ENCODE results near the gene RPAP3.

DNA sequence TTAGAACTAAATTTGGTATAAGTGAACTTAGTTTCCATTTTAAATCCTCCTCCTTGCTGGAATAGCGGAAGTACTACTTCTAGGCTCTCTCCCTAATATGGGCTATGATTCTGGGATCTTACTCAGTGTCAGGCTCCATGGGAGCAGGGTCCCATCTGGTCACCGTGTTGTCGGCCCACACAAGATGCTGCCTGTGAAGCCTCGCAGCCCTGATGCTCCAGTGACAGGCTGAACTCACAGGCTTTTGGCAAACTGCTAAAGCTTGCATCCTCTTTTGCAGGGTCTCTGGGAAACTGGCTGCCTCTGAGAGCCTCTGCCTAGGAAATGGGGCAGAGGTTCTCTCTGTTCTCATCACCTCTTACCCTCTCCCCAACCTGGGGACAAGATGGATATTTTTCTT lies 88.4 kb downstream of the RPAP3 start:
- TF ChIP-seq, protein P1, sequence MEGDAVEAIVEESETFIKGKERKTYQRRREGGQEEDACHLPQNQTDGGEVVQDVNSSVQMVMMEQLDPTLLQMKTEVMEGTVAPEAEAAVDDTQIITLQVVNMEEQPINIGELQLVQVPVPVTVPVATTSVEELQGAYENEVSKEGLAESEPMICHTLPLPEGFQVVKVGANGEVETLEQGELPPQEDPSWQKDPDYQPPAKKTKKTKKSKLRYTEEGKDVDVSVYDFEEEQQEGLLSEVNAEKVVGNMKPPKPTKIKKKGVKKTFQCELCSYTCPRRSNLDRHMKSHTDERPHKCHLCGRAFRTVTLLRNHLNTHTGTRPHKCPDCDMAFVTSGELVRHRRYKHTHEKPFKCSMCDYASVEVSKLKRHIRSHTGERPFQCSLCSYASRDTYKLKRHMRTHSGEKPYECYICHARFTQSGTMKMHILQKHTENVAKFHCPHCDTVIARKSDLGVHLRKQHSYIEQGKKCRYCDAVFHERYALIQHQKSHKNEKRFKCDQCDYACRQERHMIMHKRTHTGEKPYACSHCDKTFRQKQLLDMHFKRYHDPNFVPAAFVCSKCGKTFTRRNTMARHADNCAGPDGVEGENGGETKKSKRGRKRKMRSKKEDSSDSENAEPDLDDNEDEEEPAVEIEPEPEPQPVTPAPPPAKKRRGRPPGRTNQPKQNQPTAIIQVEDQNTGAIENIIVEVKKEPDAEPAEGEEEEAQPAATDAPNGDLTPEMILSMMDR (conservative IDR thresholded peaks at IDR 0.05; ENCODE audit: low read length) = no peak
- TF ChIP-seq EZH2phosphoT487 (IDR thresholded peaks at IDR 0.05; ENCODE audit: borderline replicate concordance) = no peak
